Spleen (tissue), 11 donors: Measurements from ENCODE around the gene CRYL1. TPM values are rescaled to one million over a fixed set of nuclear protein-coding genes. Genes with fewer than 3 reads are reported as not detected.

Experiments
- DNase-seq: peaks from one replicate; pipeline ENCODE4 v3.0.0-alpha.2; 2020
- H3K27ac ChIP-seq, 8 donors: fragments of 200-600 bp; sonication (generic) in 7 of 8; 1 replicate in 4 of 8; 2 replicates in 4 of 8; pipeline versions ENCODE4 v1.5.0 to v1.8.0; 2016 to 2021; ENCODE audit warnings: inconsistent platforms in 4 of 8, mild to moderate bottlenecking in 4 of 8, moderate library complexity in 1 of 8
- H3K27me3 ChIP-seq, 7 donors: fragments of 200-600 bp; sonication (generic) in 6 of 7; replicated peaks in 1 of 7; 1 replicate in 4 of 7; 2 replicates in 3 of 7; pipeline versions ENCODE4 v1.5.0 to v1.8.0; 2016 to 2021; ENCODE audit warnings: inconsistent platforms in 3 of 7, mild to moderate bottlenecking in 1 of 7
- H3K36me3 ChIP-seq, 6 donors: fragments of 200-600 bp; sonication (generic) in 5 of 6; 1 replicate in 4 of 6; 2 replicates in 2 of 6; pipeline versions ENCODE4 v1.5.0 to v1.8.0; 2016 to 2021; ENCODE audit warnings: inconsistent platforms in 2 of 6
- H3K4me1 ChIP-seq, 6 donors: fragments of 200-600 bp; sonication (generic) in 5 of 6; 1 replicate in 3 of 6; 2 replicates in 3 of 6; pipeline versions ENCODE4 v1.5.0 to v1.8.0; 2016 to 2021; ENCODE audit warnings: inconsistent platforms in 3 of 6
- H3K4me3 ChIP-seq, 8 donors: fragments of 200-600 bp; sonication (generic) in 7 of 8; 1 replicate in 4 of 8; 2 replicates in 4 of 8; pipeline versions ENCODE4 v1.5.0 to v1.8.0; 2016 to 2021; ENCODE audit warnings: inconsistent platforms in 4 of 8, mild to moderate bottlenecking in 4 of 8, moderate library complexity in 2 of 8
- H3K9me3 ChIP-seq, 8 donors: fragments of 200-600 bp; sonication (generic) in 7 of 8; 1 replicate in 4 of 8; 2 replicates in 4 of 8; pipeline versions ENCODE4 v1.5.0 to v1.8.0; 2016 to 2021; ENCODE audit warnings: inconsistent platforms in 4 of 8
- CTCF ChIP-seq, 11 experiments: fragments of 200-600 bp in 7 of 11; fragments of 450-650 bp in 4 of 11; sonication (generic) in 4 of 11; IDR thresholded peaks in 8 of 11; conservative IDR thresholded peaks in 3 of 11; 1 replicate in 7 of 11; 2 replicates in 4 of 11; pipeline versions ENCODE4 v1.4.0 to v1.8.0; 2016 to 2021; ENCODE audit warnings: antibody characterized with exemption in 11 of 11, inconsistent platforms in 4 of 11, mild to moderate bottlenecking in 1 of 11
- POLR2A ChIP-seq, 3 donors: fragments of 450-650 bp; IDR thresholded peaks; one replicate each; pipeline ENCODE4 v1.5.1; 2017; ENCODE audit warnings: antibody characterized with exemption in 3 of 3, mild to moderate bottlenecking in 1 of 3
- POLR2AphosphoS5 ChIP-seq, 3 donors: sonication (generic); formaldehyde crosslinking; IDR thresholded peaks; one replicate each; pipeline ENCODE4 v1.5.1; 2017; ENCODE audit warnings: antibody characterized with exemption in 3 of 3
- WGBS, 5 donors: extraction: QIAGEN DNeasy Blood & Tissue Kit in 3 of 5; methylation state at CpG; one replicate each; pipeline versions ENCODE4 v1.1.5 to v1.1.7; 2013 to 2018; 5-methylcytosine and 5-hydroxymethylcytosine counted together
- intact Hi-C: fragments of 100-400 bp; cut with DNase I; formaldehyde crosslinking; loops from one replicate; pipeline ENCODE4 v1.15.0; 2023; ENCODE audit warnings: low total_unique reads
- polyA plus RNA-seq, 3 donors: library from polyadenylated mRNA; stranded (reverse); fragments of 200-250 nt; gene quantifications; one replicate each; pipeline ENCODE4 v1.2.1, GENCODE V29; 2013
- total RNA-seq, 7 donors: library from RNA; depleted of rRNA in 3 of 7; stranded (reverse); fragments of >200 nt in 3 of 7; fragmentation: NEBNext Ultra II Directional in 4 of 7; extraction: Animal tissue kit (Norgen Biotek cat#: 25700) in 4 of 7; gene quantifications; one replicate each; pipeline versions ENCODE4 v1.1.0 to v1.2.1, GENCODE V29; 2016 to 2021
- donor health status: healthy with polysubstance abuse.
- donor health status: DM: no; HTN: no; CAD: no; lungs with moderate emphysema.
- donor health status: DM: no; HTN: no; CAD: no.
- donor health status: Bipolar disorder and iron deficiency.
- donor health status: healthy.
- donor health status: DM: no; HTN: no; CAD: no.
- donor health status: DM: yes; HTN: yes; CAD: no.

CRYL1 gene
- total and polyA plus RNA-seq, 10 donors, result 13.5 to 46.5 (median 29.0) TPM

- TF ChIP-seq CTCF (IDR thresholded peaks at IDR 0.05 in 8 of 11, conservative IDR thresholded peaks at IDR 0.05 in 3 of 11) (no peak), POLR2AphosphoS5 (IDR thresholded peaks at IDR 0.05) (no peak), POLR2A (IDR thresholded peaks at IDR 0.05) (no peak)
- 71 to 82% (median 77%) methylated on average over 10 to 11 of the region's 11 CpGs for WGBS, 5 donors
- intact Hi-C loops, result no loop called here
- Histone ChIP-seq H3K27ac (no peak overlapping the region), H3K4me3 (no peak overlapping the region), H3K4me1 (peaks cover 0 to 18% (median 0%) of the 10 kb centered on the region in 6 donors), H3K9me3 (no peaks in the 10 kb centered on the region), H3K27me3 (no peaks in the 10 kb centered on the region), H3K36me3 (peaks cover 0 to 64% (median 0%) of the 10 kb centered on the region in 6 donors)
- DNase-seq, result no peak
Measured at GRCh38 chr13:20426766-20427448, 98.8 kb downstream of the CRYL1 start.

GRCh38 chr13:20425819-20426219 is 99.8 kb downstream of the CRYL1 start:
- no peak for DNase-seq
- Histone ChIP-seq H3K36me3 (peaks cover 0 to 53% (median 0%) of the 10 kb centered on the region in 6 donors), H3K4me3 (no peak overlapping the region), H3K9me3 (no peaks in the 10 kb centered on the region), H3K27ac (no peak overlapping the region), H3K27me3 (no peaks in the 10 kb centered on the region), H3K4me1 (peaks cover 0 to 18% (median 0%) of the 10 kb centered on the region in 6 donors)
- TF ChIP-seq POLR2A (IDR thresholded peaks at IDR 0.05) (no peak), POLR2AphosphoS5 (IDR thresholded peaks at IDR 0.05) (no peak), CTCF (IDR thresholded peaks at IDR 0.05 in 8 of 11, conservative IDR thresholded peaks at IDR 0.05 in 3 of 11) (no peak)
- WGBS, 5 donors, result 68 to 84% (median 77%) methylated on average over 7 of the region's 7 CpGs
- intact Hi-C loops, result no loop called here

- TF ChIP-seq POLR2A (IDR thresholded peaks at IDR 0.05) (no peak), CTCF (IDR thresholded peaks at IDR 0.05 in 8 of 11, conservative IDR thresholded peaks at IDR 0.05 in 3 of 11) (no peak), POLR2AphosphoS5 (IDR thresholded peaks at IDR 0.05) (no peak)
- Histone ChIP-seq H3K4me1 (peaks cover 0 to 20% (median 1%) of the 10 kb centered on the region in 6 donors), H3K27ac (no peak overlapping the region), H3K27me3 (no peaks in the 10 kb centered on the region), H3K36me3 (peaks cover 0 to 46% (median 0%) of the 10 kb centered on the region in 6 donors), H3K4me3 (no peak overlapping the region), H3K9me3 (no peaks in the 10 kb centered on the region)
- intact Hi-C loops, result no loop called here
- DNase-seq, result no peak
- 54 to 74% (median 62%) methylated on average over 12 of the region's 12 CpGs for whole genome bisulfite sequencing, 5 donors
Measured at GRCh38 chr13:20424949-20425348, 100.7 kb downstream of the CRYL1 start.

- intact Hi-C loops, result no loop called here
- Histone ChIP-seq H3K4me3 (no peak overlapping the region), H3K36me3 (peaks cover 0 to 42% (median 0%) of the 10 kb centered on the region in 6 donors), H3K9me3 (no peaks in the 10 kb centered on the region), H3K27ac (no peak overlapping the region), H3K4me1 (peaks cover 0 to 24% (median 3%) of the 10 kb centered on the region in 6 donors), H3K27me3 (no peaks in the 10 kb centered on the region)
- 81 to 87% (median 82%) methylated on average over 8 of the region's 8 CpGs for WGBS, 5 donors
- no peak for TF ChIP-seq POLR2AphosphoS5 (IDR thresholded peaks at IDR 0.05)
- TF ChIP-seq POLR2A (IDR thresholded peaks at IDR 0.05), result no peak
- no peak for TF ChIP-seq CTCF (IDR thresholded peaks at IDR 0.05 in 8 of 11, conservative IDR thresholded peaks at IDR 0.05 in 3 of 11)
- no peak for DNase-seq
Measured at GRCh38 chr13:20424559-20424852, 101.2 kb downstream of the CRYL1 start.
